Inflammatory macrophage treated with lipopolysaccharide for 1 hour (primary cell): ENCODE data around the gene PGM2L1.
"Not testable (repeated sequence)": the region's sequence is repeated elsewhere in the genome, so short reads cannot be mapped to it uniquely, and the experiment has no call there.

ENCODE experiments used
- DNase-seq, 2 donors: peaks; one replicate each; pipeline ENCODE4 v3.0.0-alpha.2; 2020 to 2022

PGM2L1 gene

GRCh38 chr11:74397501-74398243 is 561 bp downstream of the PGM2L1 start:
- DNase-seq, result no peak

GRCh38 chr11:74392256-74392655 is 6.0 kb downstream of the PGM2L1 start:
- no peak for DNase-seq

DNA sequence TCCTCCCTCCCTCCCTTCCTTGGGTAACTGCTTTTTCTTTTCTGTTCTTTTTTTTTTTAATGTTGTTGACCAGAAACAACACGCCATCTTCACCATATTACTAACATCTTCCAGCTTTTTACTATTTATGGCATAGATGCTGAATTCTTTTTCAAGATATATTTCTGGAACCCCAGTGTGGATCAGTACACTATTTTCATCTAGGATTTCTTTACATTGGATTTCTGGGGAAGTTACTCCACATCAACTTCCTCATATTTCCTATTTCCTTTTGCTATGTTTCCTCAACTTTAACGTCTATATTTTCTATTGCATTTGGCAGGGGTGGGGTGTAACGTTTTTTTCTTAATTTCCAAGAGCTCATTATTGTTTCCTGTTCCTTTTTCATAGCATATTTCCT is 7.0 kb downstream of the PGM2L1 start:
- no peak for DNase-seq

DNA sequence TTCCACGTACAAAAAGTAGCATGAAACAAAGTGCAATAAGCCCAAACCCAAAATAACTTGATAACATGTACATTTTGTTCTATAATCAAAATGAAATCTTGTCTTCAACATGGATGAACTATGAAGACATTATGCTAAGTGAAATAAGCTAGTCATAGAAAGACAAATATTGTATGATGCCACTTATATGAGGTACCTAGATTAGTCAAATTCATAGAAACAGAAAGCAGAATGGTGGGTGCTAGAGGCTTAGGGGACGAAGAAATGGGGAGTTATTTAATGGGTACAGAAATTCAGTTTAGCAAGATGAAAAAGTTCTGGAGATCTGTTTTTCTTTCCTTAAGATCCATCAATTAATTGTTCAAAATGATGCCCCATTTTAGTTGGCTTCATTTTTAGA is 7.5 kb downstream of the PGM2L1 start:
- DNase-seq, result no peak

- DNase-seq, result peak; percentile 44 to 87
Measured at GRCh38 chr11:74388678-74389327, 9.4 kb downstream of the PGM2L1 start.

DNA sequence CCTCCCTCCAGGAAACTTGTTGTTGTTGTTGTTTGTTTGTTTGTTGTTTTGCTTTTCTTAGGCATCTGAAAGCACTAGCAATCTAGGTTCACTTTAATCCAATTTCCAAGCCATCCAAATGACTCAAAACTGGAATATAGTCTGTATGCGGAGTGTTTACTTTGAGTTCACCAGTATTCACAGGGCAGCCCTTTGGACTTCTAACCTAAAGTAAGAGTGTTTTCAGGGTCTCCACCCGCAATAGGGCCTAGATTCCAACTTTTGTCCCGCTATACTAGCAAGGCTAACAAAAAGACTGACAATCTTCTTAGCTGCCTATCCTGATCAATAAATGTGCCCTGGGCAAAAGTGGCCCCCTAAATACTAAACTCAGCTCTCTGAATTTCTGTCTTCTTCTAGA is 13.6 kb downstream of the PGM2L1 start:
- DNase-seq, result no peak

DNA sequence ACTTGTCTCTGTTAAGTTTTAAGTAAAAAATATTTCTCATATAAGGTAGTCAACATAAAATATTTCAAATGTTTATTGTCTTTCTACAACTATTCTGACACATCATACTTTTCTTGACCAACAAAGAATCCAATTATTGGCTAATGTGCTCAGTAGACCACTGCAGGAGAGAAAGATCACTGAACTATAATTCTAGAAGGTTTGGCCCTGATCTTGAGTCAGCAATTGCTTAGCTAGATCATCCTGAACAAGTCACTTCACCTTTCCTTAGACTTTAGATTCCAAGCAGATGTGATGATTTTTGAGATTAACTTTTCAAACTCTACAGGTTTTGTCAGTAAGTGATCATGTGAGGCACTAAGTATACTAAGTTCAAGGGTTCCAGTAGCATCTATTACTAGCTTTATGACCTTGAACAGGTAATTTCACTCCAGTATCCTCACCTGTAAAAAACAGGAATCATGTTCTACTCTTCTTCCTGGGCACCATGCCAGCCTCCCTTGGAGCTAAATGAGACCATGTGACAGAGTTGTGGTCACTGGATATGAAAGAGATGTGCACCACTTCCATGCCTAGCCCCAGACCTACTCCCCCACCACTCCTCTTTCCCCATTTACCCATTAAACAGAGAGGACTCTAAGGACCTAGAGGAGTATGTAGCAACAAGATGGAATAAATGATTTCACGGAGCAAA is 17.3 kb downstream of the PGM2L1 start:
- DNase-seq, result no peak

DNA sequence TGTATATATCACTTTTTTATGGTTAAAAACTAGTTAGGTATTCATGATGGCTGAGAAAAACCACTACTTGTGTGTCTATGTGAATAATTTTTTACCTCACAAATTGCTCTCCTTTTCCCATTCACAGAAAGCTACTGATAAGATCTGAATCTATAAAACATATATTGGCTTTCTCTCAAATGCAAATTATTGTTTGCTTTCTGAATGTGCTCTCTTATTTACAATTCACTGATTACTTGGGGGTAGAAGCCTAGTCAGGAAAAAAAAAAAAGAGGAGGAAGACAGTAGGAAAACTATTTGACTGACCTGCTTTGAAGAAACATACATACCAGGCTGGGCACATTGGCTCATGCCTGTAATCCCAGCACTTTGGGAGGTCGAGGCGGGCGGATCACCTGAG is 20.5 kb downstream of the PGM2L1 start:
- no peak for DNase-seq

- no peak for DNase-seq
Measured at GRCh38 chr11:74373382-74373781, 24.9 kb downstream of the PGM2L1 start.

DNA sequence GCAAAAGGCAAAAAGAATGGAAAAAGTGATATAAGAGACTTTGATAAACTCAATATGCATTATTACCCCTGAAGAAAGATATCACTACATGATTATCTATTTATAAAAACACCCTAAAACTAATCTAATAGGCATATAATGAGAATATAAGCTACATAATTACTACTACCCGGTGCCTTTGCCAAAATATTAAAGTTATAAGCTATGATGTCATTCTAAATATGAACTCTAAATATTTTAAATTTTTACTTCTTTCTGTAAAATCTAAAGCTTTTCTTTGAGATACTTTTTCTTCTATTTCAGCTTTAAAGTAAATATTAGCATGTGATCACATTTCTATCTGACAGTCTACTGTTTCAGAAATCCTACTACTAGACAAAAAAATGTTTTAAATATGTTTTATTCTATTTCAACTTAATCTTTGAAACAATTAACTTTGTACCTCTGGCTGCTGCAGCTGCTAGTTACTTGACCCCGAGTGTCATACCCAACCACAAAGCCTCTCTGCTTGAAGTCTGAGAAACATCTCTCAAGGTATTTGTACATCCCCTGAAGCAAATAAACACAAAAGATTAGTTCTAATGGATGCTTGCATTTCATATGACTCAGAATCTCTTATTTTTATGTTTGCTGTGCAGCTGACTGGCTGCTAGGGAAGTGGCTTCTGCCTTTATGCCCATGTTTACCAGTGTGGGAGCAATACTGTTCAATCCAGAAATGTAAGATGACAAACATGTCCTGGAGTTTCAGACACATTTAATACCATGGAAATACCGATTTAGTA is 26.8 kb downstream of the PGM2L1 start:
- DNase-seq, result peak in 1 of 2 donors; percentile 13

DNA sequence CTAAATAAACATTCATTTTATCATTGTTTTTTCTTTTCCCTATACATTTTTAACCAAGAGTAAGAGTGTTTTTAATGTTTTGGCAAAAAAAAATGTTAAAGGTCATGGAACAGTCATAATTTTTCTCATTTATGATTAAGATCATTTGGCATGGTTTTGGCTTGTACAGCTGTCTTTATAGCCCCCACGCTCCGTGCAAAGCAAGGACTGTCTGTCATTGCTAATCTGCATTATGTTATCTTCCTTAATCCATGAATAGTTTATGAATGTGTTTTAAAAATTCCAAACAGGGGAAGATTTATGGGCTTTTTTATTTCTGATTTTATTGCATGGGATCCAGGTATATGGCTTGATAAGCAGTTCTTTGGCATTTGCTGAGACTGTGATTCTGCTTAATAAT is 28.1 kb downstream of the PGM2L1 start:
- no peak for DNase-seq

- no peak for DNase-seq
Measured at GRCh38 chr11:74367881-74368280, 30.4 kb downstream of the PGM2L1 start.

- DNase-seq, result no peak
Measured at GRCh38 chr11:74366576-74366975, 31.7 kb downstream of the PGM2L1 start.

DNA sequence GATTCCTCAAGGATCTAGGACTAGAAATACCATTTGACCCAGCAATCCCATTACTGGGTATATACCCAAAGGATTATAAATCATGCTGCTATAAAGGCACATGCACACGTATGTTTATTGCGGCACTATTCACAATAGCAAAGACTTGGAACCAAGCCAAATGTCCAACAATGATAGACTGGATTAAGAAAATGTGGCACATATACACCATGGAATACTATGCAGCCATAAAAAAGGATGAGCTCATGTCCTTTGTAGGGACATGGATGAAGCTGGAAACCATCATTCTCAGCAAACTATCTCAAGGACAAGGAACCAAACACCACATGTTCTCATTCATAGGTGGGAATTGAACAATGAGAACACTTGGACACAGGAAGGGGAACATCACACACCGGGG is 32.4 kb downstream of the PGM2L1 start:
- not testable (repeated sequence) for DNase-seq

DNA sequence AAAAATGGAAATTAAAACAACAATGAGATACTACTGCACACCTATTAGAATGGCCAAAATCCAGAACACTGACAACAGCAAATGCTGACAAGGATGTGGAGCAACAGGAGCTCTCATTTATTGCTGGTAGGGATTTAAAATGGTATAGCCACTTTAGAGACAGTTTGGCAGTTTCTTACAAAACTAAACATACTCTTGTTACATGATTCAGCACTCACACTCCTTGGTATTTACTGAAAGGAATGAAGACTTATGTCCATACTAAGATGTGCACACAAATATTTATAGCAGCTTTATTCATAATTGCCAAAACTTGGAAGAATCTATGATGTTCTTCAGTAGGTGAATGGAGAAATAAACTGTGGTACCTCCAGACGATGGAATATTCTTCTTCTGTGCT is 40.8 kb downstream of the PGM2L1 start:
- DNase-seq, result no peak

GRCh38 chr11:74355626-74356025 is 42.6 kb downstream of the PGM2L1 start:
- DNase-seq, result peak in 1 of 2 donors; percentile 1

- no peak for DNase-seq
Measured at GRCh38 chr11:74354036-74354435, 44.2 kb downstream of the PGM2L1 start.

DNA sequence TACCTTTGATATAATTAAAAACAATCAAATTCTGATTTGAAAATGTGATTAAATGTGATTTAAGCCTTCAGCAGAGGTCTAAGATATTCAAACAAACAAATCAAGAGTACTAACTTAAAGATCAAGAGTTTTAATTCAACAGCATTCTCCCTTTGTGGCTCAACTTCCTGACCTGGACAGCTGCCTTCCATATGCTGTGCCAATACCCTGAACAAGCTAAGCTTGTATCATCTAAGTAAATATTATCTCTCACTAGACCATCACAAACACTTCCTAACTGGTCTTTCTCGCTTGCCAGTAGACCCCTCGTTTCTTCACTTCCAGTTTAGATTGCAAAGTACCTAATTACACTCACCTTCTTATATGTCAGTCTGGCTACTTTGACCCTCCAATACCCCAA is 50.9 kb downstream of the PGM2L1 start:
- DNase-seq, result no peak

GRCh38 chr11:74345420-74345819 is 52.8 kb downstream of the PGM2L1 start:
- DNase-seq, result no peak

- no peak for DNase-seq
Measured at GRCh38 chr11:74341921-74342320, 56.3 kb downstream of the PGM2L1 start.

GRCh38 chr11:74339619-74340018 is 58.6 kb downstream of the PGM2L1 start:
- DNase-seq, result no peak

GRCh38 chr11:74338963-74339362 is 59.3 kb downstream of the PGM2L1 start:
- DNase-seq, result no peak

DNA sequence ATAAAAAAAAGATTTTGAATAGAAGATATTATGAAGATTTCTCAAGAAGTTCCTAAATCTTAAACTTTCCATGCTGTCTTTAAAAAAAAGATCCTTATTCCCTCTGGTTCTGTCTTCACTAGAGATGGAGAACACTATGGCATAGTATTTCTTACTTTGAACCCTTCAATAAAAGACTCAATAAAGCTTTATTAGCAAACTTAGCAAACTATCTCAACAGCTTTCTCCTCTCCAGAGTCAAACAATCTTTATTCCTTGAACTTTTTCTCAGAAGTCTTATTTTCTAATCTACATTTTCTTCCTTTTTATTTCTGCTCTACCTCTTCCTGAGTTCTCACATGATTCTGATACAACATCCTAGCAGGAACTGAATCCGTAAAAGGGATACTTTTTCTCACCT is 65.0 kb downstream of the PGM2L1 start:
- DNase-seq, result no peak
